CD4-positive, alpha-beta memory T cell (primary cell): ENCODE data around the gene DNAJB11. TPM values are rescaled to one million over a fixed set of nuclear protein-coding genes. Genes with fewer than 3 reads are reported as not detected.
"Not testable (repeated sequence)": the region's sequence is repeated elsewhere in the genome, so short reads cannot be mapped to it uniquely, and the experiment has no call there.

Experiments
- CTCF ChIA-PET: fragments of 350-600 bp; sonication (Branson Sonifier 250); formaldehyde crosslinking; loops from one replicate; lab custom pipeline; 2021; ENCODE audit warnings: inconsistent platforms; ENCODE audit not compliant: partially characterized antibody; lab: Charles Lee
- POLR2A ChIA-PET: fragments of 350-600 bp; sonication (Branson Sonifier 250); formaldehyde crosslinking; loops from one replicate; lab custom pipeline; 2021; ENCODE audit not compliant: partially characterized antibody; lab: Charles Lee
- DNase-seq, 5 donors: peaks; one replicate each; pipeline versions ENCODE4 v3.0.0 to v3.0.0-alpha.2; 2020 to 2022; ENCODE audit warnings: mixed read lengths in 1 of 5
- H3K27ac ChIP-seq: one replicate; pipeline ENCODE4 v1.7.0; 2013; ENCODE audit warnings: low read depth, low read length
- H3K27me3 ChIP-seq: 2 replicates; pipeline ENCODE4 v1.7.0; 2013; ENCODE audit warnings: mild to moderate bottlenecking, low read length, moderate library complexity; ENCODE audit not compliant: insufficient read depth
- H3K36me3 ChIP-seq: 2 replicates; pipeline ENCODE4 v1.7.0; 2013; ENCODE audit warnings: mild to moderate bottlenecking, low read length, moderate library complexity; ENCODE audit not compliant: insufficient read depth
- H3K4me1 ChIP-seq: 2 replicates; pipeline ENCODE4 v1.7.0; 2013; ENCODE audit warnings: mild to moderate bottlenecking, low read length, moderate library complexity; ENCODE audit not compliant: insufficient read depth
- H3K4me3 ChIP-seq, 2 donors: one replicate each; pipeline ENCODE4 v1.7.0; 2013; ENCODE audit warnings: low read length in 2 of 2, mild to moderate bottlenecking in 1 of 2
- H3K9me3 ChIP-seq, 2 donors: one replicate each; pipeline ENCODE4 v1.7.0; 2013; ENCODE audit warnings: low read length in 2 of 2, control low read depth in 1 of 2; ENCODE audit not compliant: control insufficient read depth in 1 of 2
- H3K27ac Mint-ChIP-seq, 7 donors: one replicate each; pipeline ENCODE4 v1.8.0; 2020 to 2021; ENCODE audit warnings: mixed read lengths in 7 of 7, mild to moderate bottlenecking in 6 of 7, inconsistent platforms in 3 of 7, moderate library complexity in 3 of 7
- H3K27me3 Mint-ChIP-seq, 2 donors: one replicate each; pipeline ENCODE4 v1.8.0; 2020 to 2021; ENCODE audit warnings: mixed read lengths in 2 of 2
- H3K36me3 Mint-ChIP-seq, 2 donors: one replicate each; pipeline ENCODE4 v1.8.0; 2020 to 2021; ENCODE audit warnings: mixed read lengths in 2 of 2, inconsistent platforms in 1 of 2, mild to moderate bottlenecking in 1 of 2
- H3K4me1 Mint-ChIP-seq, 4 donors: one replicate each; pipeline ENCODE4 v1.8.0; 2020 to 2021; ENCODE audit warnings: mixed read lengths in 4 of 4, mild to moderate bottlenecking in 1 of 4
- H3K4me3 Mint-ChIP-seq, 8 donors: one replicate each; pipeline ENCODE4 v1.8.0; 2020 to 2021; ENCODE audit warnings: mixed read lengths in 8 of 8, mild to moderate bottlenecking in 7 of 8, moderate library complexity in 6 of 8, inconsistent platforms in 3 of 8
- H3K9me3 Mint-ChIP-seq, 8 donors: one replicate each; pipeline ENCODE4 v1.8.0; 2020 to 2021; ENCODE audit warnings: mixed read lengths in 8 of 8, mild to moderate bottlenecking in 5 of 8, inconsistent platforms in 3 of 8, moderate library complexity in 1 of 8
- intact Hi-C: fragments of 100-400 bp; cut with micrococcal nuclease; formaldehyde crosslinking; loops from one replicate; pipeline ENCODE4 v1.15.1; 2023
- polyA plus RNA-seq, 2 donors: library from polyadenylated mRNA; unstranded; fragments of 300-500 nt; fragmentation: Illumina TruSeq; gene quantifications; one replicate each; pipeline ENCODE4 v1.2.3, GENCODE V29; 2021
- total RNA-seq, 2 experiments: library from RNA; stranded (reverse); gene quantifications; one replicate each; pipeline ENCODE4 v1.2.3, GENCODE V29; 2021

Gene DNAJB11
- total and polyA plus RNA-seq, 4 experiments from 2014 or later: 34.0 to 40.0 (median 38.1) TPM

DNA sequence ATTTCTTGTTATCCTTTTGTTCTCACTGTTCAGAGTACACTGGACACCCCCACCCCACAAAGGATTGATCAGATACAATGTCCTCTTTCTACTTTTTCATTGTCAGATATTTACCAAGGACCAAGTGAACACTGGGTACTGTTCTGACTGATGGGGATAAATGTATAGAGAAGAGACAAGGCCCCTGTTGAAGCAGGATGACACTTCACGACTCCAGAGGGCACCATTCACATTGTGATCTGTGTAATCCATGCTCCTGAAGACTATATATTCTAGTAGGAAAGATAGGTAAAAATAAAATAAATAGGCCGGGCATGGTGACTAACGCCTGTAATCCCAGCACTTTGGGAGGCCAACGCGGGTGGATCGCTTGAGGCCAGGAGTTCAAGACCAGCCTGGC, 19.1 kb upstream of the DNAJB11 start:
- H3K4me3 Mint-ChIP-seq: no peak overlapping the region
- H3K9me3 Mint-ChIP-seq: no peaks in the 10 kb centered on the region
- ChIA-PET CTCF (interaction anchor here (2.4 to 4.4 kb wide), 2 partner anchors 11 to 292 kb away, joined by 7 to 29 read pairs; no protein-coding TSS in a partner anchor), POLR2A (no interaction called here)
- H3K27ac ChIP-seq: no peak overlapping the region
- peaks cover 31% of the 10 kb centered on the region for H3K36me3 ChIP-seq
- H3K27me3 Mint-ChIP-seq: no peaks in the 10 kb centered on the region
- H3K4me3 ChIP-seq: no peak overlapping the region
- no peaks in the 10 kb centered on the region for H3K4me1 ChIP-seq
- H3K27ac Mint-ChIP-seq: peak overlapping the region in 1 of 7 donors; percentile 25
- H3K4me1 Mint-ChIP-seq: no peaks in the 10 kb centered on the region
- no peaks in the 10 kb centered on the region for H3K27me3 ChIP-seq
- H3K9me3 ChIP-seq: no peaks in the 10 kb centered on the region
- no peak for DNase-seq
- peaks cover 35 to 60% of the 10 kb centered on the region in 2 donors for H3K36me3 Mint-ChIP-seq
- intact Hi-C loops: no loop called here

DNA sequence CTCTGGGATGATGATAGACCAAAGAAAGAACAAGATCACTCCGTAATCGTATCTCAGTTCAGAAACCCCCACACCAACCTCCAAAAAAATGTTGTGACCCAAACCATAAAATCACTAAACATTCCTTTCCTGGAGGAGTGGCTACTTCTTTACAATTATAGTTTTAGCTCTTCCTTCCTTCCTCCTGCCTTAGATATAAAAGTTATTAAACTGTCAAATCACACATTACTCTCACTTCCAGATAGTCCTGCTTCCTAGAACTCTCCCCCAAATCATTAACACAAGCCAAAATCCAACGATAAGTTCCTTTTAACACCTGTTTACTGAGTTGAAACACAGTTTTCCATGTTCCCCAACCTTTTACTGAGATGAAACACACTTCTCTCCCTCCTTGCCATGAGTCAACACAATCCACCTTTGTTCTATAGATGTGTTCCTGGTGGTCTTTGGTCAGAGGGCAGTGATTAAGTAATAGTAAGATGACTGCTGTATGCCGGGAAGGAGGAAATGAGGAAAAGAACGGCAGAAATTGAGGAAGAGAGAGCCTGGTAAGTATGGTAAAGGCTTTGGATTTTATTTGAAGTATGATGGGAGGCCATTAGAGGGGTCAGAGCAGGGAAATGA, 18.0 kb upstream of the DNAJB11 start:
- intact Hi-C loops: no loop called here
- peaks cover 45 to 67% of the 10 kb centered on the region in 2 donors for H3K36me3 Mint-ChIP-seq
- peaks cover 35% of the 10 kb centered on the region for H3K36me3 ChIP-seq
- DNase-seq: no peak
- ChIA-PET POLR2A (no interaction called here), CTCF (interaction anchor here (0.9 to 4.4 kb wide), 4 partner anchors 12 to 571 kb away, joined by 3 to 29 read pairs (median 6); no protein-coding TSS in a partner anchor)
- no peaks in the 10 kb centered on the region for H3K9me3 Mint-ChIP-seq
- H3K27me3 Mint-ChIP-seq: no peaks in the 10 kb centered on the region
- no peak overlapping the region for H3K27ac ChIP-seq
- no peak overlapping the region for H3K4me3 ChIP-seq
- H3K27me3 ChIP-seq: no peaks in the 10 kb centered on the region
- H3K4me3 Mint-ChIP-seq: no peak overlapping the region
- H3K4me1 ChIP-seq: no peaks in the 10 kb centered on the region
- H3K9me3 ChIP-seq: no peaks in the 10 kb centered on the region
- H3K4me1 Mint-ChIP-seq: peaks cover 0 to 4% (median 2%) of the 10 kb centered on the region in 4 donors
- H3K27ac Mint-ChIP-seq: peak overlapping the region in 1 of 7 donors; percentile 18

DNA sequence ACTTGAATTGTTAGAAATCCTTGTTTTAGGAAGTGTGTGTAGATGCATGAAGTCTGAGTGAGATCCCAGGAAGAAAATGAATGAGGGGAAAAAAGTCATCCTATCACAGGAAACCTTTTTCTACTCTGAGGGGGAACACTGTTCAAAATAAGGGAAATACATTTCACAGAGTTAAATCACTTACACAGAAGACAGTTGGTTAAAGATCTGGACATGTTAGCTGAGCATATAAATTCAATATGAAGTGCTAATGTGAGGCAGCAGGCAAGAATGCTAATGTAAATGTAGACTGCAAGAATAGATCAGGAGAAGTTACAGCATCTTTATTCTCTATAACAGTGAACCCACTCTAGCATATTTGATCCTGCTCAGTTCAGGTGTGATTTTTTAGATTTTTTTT, 5.9 kb upstream of the DNAJB11 start:
- ChIA-PET CTCF (interaction anchor here (1.2 to 4.6 kb wide), 4 partner anchors 28 to 621 kb away, joined by 3 to 30 read pairs (median 8); no protein-coding TSS in a partner anchor), POLR2A (interaction anchor here (8.5 kb wide), 1 partner anchor 219 kb away, joined by 100 read pairs; the partner anchor contains the start of gene EIF4A2)
- peaks cover 15 to 36% of the 10 kb centered on the region in 2 donors for H3K36me3 Mint-ChIP-seq
- Histone ChIP-seq H3K4me3 (no peak overlapping the region), H3K4me1 (peaks cover 62% of the 10 kb centered on the region), H3K27me3 (no peaks in the 10 kb centered on the region), H3K36me3 (no peaks in the 10 kb centered on the region), H3K9me3 (no peaks in the 10 kb centered on the region), H3K27ac (no peak overlapping the region)
- no peak for DNase-seq
- peak overlapping the region in 7 of 8 donors; percentile 1 to 29 (median 3) for H3K4me3 Mint-ChIP-seq
- H3K4me1 Mint-ChIP-seq: peaks cover 40 to 80% (median 62%) of the 10 kb centered on the region in 4 donors
- H3K27me3 Mint-ChIP-seq: no peaks in the 10 kb centered on the region
- intact Hi-C loops: loop anchor here (10.0 kb wide), 1 partner anchor 570 kb away; the partner anchor contains the start of gene RPL39L
- peak overlapping the region in 2 of 7 donors; percentile 14 to 50 for H3K27ac Mint-ChIP-seq
- no peaks in the 10 kb centered on the region for H3K9me3 Mint-ChIP-seq

DNA sequence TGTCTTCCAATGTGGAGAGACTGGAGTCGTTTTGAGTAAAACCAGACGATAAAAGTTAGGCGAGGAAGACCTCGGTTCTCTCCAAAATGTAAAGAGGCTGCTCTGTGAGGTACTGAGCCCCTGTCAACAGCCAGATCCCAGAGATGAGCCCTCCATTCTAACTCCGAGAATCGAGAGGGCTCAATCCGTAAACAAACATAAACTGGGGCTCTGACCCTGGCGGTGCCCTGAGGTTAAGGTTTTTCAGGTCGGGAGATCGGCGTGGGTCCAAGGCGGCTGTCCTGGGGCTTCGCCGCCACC, 3.8 kb upstream of the DNAJB11 start:
- intact Hi-C loops: loop anchor here (1.0 to 10.0 kb wide), 4 partner anchors 26 to 628 kb away; partner anchors contain the start of genes RPL39L and TRA2B
- Histone ChIP-seq H3K4me1 (peaks cover 64% of the 10 kb centered on the region), H3K36me3 (no peaks in the 10 kb centered on the region), H3K9me3 (no peaks in the 10 kb centered on the region), H3K4me3 (peak overlapping the region; percentile 83 to 96), H3K27ac (peak overlapping the region; percentile 91), H3K27me3 (no peaks in the 10 kb centered on the region)
- Mint-ChIP-seq H3K4me3 (peak overlapping the region; percentile 94 to 98 (median 95)), H3K27ac (peak overlapping the region; percentile 95 to 99 (median 97)), H3K9me3 (peaks cover 0 to 2% (median 0%) of the 10 kb centered on the region in 8 donors), H3K27me3 (no peaks in the 10 kb centered on the region), H3K36me3 (peaks cover 12 to 37% of the 10 kb centered on the region in 2 donors), H3K4me1 (peaks cover 41 to 84% (median 65%) of the 10 kb centered on the region in 4 donors)
- CTCF ChIA-PET: interaction anchor here (1.9 to 4.6 kb wide), 3 partner anchors 49 to 623 kb away, joined by 6 to 30 read pairs (median 7); partner anchors contain the start of gene RPL39L
- POLR2A ChIA-PET: interaction anchor here (0.6 to 8.5 kb wide), 5 partner anchors 18 to 630 kb away, joined by 3 to 100 read pairs (median 5); partner anchors contain the start of genes EIF4A2 and TRA2B
- DNase-seq: no peak

- intact Hi-C loops: loop anchor here (1.0 to 10.0 kb wide), 4 partner anchors 27 to 629 kb away; partner anchors contain the start of genes RPL39L and TRA2B
These were observed 3.2 kb upstream of the DNAJB11 start, which contains the start of gene TBCCD1 for GRCh38 chr3:186567072-186567921. TBCCD1 (minus strand) TSS chr3:186567339; CDS start chr3:186564329, 3,010 bp downstream.

GRCh38 chr3:186569361-186569760, 1.2 kb upstream of the DNAJB11 start:
- not testable (repeated sequence) for H3K27me3 Mint-ChIP-seq, H3K27me3 ChIP-seq, H3K36me3 ChIP-seq, H3K9me3 ChIP-seq, H3K9me3 Mint-ChIP-seq, DNase-seq
- Histone ChIP-seq H3K4me1 (peaks cover 41% of the 10 kb centered on the region), H3K27ac (peak overlapping the region; percentile 85), H3K4me3 (peak overlapping the region in 1 of 2 donors; percentile 71)
- H3K27ac Mint-ChIP-seq: peak overlapping the region; percentile 95 to 99 (median 98)
- H3K4me3 Mint-ChIP-seq: peak overlapping the region in 7 of 8 donors; percentile 89 to 100 (median 95)
- CTCF ChIA-PET: interaction anchor here (1.0 to 5.2 kb wide), 3 partner anchors 47 to 570 kb away, joined by 5 to 56 read pairs (median 6); partner anchors contain the start of gene RPL39L
- peaks cover 10 to 35% of the 10 kb centered on the region in 2 donors for H3K36me3 Mint-ChIP-seq
- intact Hi-C loops: loop anchor here (10.0 kb wide), 1 partner anchor 565 kb away; the partner anchor contains the start of gene RPL39L
- POLR2A ChIA-PET: interaction anchor here (0.7 to 8.5 kb wide), 7 partner anchors 47 to 637 kb away, joined by 3 to 100 read pairs (median 5); partner anchors contain the start of genes EIF4A2 and TRA2B
- H3K4me1 Mint-ChIP-seq: peaks cover 32 to 71% (median 49%) of the 10 kb centered on the region in 4 donors

More at GRCh38 chr3:186567072-186567921, 3.2 kb upstream of the DNAJB11 start, which contains the start of gene TBCCD1:
- no peaks in the 10 kb centered on the region for H3K27me3 ChIP-seq
- peak within 1 kb of the TSS; percentile 91 for H3K27ac ChIP-seq
- Mint-ChIP-seq H3K27ac (peak within 1 kb of the TSS; percentile 95 to 99 (median 97)), H3K4me3 (peak within 1 kb of the TSS; percentile 94 to 98 (median 95)), H3K36me3 (peaks cover 7 to 31% of the 10 kb centered on the region in 2 donors), H3K27me3 (no peaks in the 10 kb centered on the region), H3K4me1 (peaks cover 39 to 82% (median 64%) of the 10 kb centered on the region in 4 donors), H3K9me3 (peaks cover 0 to 2% (median 0%) of the 10 kb centered on the region in 8 donors)
- H3K9me3 ChIP-seq: no peaks in the 10 kb centered on the region
- no peaks in the 10 kb centered on the region for H3K36me3 ChIP-seq
- DNase-seq: peak; percentile 90 to 99 (median 96)
- ChIA-PET CTCF (interaction anchor here (0.9 to 4.6 kb wide), 3 partner anchors 49 to 624 kb away, joined by 3 to 30 read pairs (median 6); partner anchors contain the start of gene RPL39L), POLR2A (interaction anchor here (0.6 to 8.5 kb wide), 10 partner anchors 19 to 654 kb away, joined by 3 to 100 read pairs (median 4); partner anchors contain the start of genes EIF4A2, RFC4 and TRA2B)
- peaks cover 61% of the 10 kb centered on the region for H3K4me1 ChIP-seq
- peak within 1 kb of the TSS; percentile 96 to 97 for H3K4me3 ChIP-seq
